Activated naive CD4-positive, alpha-beta T cell treated with Interleukin-2 at 50 U/mL for 16 hours (primary cell): ENCODE data around the gene SLC4A9.

Experiments
- DNase-seq: peaks from one replicate; pipeline ENCODE4 v3.0.0-alpha.2; 2020

SLC4A9 gene, protein sequence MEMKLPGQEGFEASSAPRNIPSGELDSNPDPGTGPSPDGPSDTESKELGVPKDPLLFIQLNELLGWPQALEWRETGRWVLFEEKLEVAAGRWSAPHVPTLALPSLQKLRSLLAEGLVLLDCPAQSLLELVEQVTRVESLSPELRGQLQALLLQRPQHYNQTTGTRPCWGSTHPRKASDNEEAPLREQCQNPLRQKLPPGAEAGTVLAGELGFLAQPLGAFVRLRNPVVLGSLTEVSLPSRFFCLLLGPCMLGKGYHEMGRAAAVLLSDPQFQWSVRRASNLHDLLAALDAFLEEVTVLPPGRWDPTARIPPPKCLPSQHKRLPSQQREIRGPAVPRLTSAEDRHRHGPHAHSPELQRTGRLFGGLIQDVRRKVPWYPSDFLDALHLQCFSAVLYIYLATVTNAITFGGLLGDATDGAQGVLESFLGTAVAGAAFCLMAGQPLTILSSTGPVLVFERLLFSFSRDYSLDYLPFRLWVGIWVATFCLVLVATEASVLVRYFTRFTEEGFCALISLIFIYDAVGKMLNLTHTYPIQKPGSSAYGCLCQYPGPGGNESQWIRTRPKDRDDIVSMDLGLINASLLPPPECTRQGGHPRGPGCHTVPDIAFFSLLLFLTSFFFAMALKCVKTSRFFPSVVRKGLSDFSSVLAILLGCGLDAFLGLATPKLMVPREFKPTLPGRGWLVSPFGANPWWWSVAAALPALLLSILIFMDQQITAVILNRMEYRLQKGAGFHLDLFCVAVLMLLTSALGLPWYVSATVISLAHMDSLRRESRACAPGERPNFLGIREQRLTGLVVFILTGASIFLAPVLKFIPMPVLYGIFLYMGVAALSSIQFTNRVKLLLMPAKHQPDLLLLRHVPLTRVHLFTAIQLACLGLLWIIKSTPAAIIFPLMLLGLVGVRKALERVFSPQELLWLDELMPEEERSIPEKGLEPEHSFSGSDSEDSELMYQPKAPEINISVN

DNA sequence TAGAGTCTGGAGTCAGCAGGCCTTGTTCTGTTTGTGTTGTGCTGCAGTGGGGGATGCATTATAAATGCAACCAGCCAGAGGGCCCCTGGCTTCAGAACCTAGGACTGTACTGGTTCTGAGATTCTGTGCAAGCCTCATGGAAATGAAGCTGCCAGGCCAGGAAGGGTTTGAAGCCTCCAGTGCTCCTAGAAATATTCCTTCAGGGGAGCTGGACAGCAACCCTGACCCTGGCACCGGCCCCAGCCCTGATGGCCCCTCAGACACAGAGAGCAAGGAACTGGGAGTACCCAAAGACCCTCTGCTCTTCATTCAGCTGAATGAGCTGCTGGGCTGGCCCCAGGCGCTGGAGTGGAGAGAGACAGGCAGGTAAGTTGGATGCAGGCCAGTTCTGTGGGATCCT lies at the start of gene SLC4A9:
Gene SLC4A9 (plus strand): TSS at position 94 of the 400 bp plus-strand sequence. CDS start 43 bp downstream, at position 137.
- DNase-seq: no peak

- DNase-seq: no peak
Observed at GRCh38 chr5:140310434-140310833, 49.6 kb upstream of the SLC4A9 start.

DNA sequence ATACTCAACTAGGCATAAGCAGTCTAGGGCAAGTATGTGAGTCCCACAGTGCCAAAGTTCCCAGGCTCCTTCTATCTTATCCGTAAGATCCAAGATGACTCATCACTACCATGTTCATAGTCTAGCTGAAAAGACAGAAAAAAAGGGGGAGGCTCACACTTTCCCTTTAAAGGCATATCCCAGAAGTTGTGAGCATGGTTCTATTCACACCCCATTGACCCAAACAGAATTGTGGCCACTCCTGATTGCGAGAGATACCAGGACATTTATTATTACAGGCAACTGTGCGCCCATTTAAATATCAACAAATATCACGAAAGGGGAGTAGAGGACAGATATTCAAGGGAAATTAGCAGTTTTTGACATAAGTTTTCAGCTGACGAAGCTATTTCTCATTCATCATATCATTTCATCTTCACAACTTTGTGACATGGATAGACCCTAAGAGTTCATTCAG lies 49.0 kb upstream of the SLC4A9 start:
- DNase-seq: no peak

- DNase-seq: no peak
Observed at GRCh38 chr5:140312067-140312790, 47.8 kb upstream of the SLC4A9 start.

- no peak for DNase-seq
Observed at GRCh38 chr5:140312791-140313189, 47.2 kb upstream of the SLC4A9 start.

GRCh38 chr5:140317859-140318258 lies 42.1 kb upstream of the SLC4A9 start:
- DNase-seq: no peak

DNA sequence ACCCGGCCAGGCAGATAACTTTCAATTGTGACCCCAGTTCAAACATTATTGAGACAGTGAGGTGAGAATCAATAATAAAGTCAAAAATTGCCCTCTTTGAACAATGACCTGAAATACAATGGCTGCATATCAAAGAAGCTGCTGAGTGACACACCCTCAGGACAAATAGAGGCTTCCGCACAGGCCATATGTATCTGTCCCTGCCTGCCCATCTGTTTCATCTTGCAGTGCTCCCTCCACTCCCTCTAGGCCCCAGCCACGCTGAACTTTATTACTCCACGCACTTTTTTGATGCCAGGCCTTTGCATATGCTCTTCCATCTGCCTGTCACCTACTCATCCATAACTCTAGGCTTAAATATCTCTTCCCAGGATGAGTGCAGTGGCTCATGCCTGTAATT lies 41.2 kb upstream of the SLC4A9 start:
- no peak for DNase-seq

GRCh38 chr5:140319833-140320232 lies 40.2 kb upstream of the SLC4A9 start:
- no peak for DNase-seq

GRCh38 chr5:140321796-140322195 lies 38.2 kb upstream of the SLC4A9 start:
- no peak for DNase-seq

DNA sequence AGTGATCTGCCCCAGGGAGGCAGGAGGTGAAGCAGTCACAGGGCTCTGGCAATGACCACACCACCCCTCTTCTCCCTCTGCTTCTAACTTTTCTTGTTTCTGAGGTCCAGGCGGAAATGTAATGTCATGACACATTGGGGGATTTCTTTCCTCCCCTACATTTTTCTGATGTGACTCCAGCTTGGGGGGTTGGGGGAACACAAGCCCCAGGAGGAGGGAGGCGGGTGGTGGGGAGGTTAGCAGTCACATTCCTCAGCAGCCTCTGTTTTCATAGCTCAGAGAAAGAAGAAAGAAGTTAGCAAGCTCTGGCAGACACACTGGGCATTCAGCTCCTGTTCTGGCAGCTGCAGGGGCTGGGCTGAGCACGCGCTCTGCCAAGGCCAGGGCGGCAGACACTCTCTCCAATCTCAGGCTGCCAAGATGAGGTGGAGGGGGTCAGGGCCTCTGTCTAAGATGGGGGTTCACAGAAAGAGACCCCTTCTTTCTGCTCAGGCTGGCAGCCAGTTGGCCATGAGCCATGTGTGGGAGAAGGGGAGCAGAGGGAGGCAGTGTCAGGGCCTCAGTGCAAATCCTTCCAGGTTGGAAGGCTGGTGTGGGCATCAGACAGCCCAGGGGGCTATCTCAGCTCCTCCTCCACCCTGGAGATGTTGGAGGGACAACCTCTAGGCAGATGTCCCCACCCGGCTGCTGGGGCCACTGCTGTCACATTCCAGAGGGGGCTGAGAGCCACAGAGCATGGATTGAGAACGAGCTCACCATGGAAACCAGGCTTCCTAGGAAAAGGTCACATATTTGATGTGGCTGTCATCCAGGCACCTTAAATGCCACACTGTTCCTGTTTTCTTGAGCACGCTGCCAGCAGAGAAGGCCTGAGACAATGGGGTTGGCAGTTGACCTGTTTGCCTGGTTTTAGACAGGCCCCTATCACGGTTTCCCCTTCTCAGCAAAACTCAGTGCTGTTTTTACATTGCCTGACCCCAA lies 37.0 kb upstream of the SLC4A9 start:
- no peak for DNase-seq

DNA sequence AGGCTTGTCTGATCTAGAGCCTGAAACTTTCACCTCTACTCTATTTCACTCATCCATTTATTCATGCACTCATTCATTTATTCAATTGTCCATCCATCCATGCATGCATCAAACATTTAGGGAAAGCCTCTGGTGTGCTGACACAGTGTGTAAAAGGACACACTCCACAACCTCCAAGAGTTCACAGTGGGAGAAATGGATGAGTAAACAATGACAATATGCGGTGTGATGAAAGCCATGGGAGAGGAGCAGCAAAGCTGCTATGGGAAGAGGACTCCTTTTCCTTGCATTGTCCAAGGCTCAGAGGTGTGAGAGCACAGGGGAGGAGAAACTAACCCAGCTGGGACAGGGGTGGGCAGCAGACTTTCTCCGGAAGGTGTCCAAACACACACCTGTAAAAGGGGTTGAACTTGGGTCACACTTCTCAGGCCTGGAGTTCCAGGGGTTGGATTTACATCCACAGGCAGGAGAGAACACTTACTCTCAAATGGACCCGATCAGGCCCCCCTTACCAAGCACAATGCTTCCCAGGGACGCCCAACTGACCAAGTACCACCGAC lies 35.9 kb upstream of the SLC4A9 start:
- DNase-seq: no peak

DNA sequence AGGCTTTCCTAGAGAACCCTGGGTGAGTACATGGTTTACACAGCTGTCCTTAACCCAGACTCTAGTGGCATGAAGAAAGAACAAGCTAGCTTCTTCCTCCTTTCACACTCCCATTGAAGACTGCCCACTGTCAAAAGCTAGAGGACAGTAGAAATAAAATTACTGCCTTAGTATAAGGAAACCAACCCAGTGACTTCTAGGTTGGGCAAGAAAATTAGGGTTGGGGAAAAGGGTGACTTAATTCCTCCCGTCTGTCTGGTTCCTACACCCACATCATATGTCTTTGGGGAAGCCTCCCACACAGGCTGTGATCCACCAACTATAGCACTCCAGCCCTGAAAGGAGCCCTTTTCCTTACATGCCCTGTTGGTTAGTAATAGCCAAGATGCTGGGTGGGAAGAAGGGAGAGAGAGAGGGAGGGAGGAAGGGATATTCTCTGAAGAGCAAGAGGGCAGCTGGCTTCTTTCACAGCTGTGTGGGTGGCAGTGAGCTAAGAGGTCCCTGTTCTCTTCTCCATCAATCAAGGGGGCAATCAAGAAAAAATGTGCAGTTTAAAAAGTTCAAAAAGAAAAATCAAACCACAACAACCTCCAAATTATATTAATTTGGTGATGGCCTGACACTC lies 35.3 kb upstream of the SLC4A9 start:
- DNase-seq: no peak

GRCh38 chr5:140325486-140325885 lies 34.5 kb upstream of the SLC4A9 start:
- DNase-seq: no peak

DNA sequence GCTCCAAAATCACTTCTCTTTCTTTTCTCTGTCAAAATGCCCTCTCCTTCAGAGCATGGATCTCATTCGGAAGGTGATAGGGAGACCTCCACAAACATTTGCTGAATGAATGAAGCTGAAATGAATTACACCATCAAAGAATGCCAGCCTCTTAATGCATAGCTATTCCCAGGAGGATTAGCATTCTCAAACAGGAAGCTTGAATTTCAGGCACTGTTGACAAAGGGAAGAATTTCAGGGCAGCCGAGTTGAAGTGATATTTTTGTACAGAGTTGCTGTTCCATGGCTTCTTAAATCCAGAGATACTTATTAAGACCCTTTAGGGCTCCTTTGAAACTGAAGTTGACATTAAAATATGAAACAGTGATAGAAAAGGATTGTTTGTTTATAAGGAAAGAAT lies 32.4 kb upstream of the SLC4A9 start:
- no peak for DNase-seq

- no peak for DNase-seq
Observed at GRCh38 chr5:140328036-140328764, 31.8 kb upstream of the SLC4A9 start.

GRCh38 chr5:140329739-140330481 lies 30.1 kb upstream of the SLC4A9 start:
- no peak for DNase-seq

DNA sequence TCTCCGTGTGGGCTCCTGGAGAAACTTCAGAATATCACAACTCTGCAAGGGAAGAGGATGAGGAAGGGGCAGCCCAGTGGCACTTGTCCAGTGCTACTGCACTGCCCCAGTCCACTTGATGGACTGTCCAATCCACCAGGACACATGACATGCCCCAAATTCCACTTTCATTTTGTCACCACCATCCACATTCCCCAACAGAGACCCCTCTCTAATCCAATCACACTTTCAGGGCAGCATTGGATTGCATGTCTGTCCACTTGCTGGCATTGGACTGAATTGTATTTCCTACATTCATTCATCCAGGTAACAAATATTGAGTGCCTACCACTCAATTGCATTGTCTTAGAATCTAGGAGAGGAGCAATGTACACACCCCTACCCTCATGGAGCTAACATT lies 28.4 kb upstream of the SLC4A9 start:
- DNase-seq: no peak

DNA sequence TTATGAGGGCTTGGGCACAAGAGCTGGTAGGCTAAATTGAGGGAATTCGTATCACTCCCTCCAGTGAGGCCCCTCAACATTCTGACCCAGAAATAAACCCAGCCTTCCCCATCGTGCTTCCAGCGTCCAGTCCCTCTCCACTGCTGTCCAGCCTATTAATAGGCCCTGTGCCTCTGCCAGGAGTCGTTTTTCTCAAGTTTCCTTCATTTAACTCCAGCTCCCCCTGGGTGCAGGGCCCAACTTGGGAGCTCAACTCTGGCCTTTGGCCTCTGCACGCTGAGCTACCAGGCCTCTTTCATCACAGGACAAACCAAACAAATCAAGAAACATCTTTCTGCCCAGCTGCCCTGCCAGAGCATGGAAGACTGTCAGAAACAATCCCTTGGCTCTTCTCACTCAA lies 23.6 kb upstream of the SLC4A9 start:
- DNase-seq: no peak

GRCh38 chr5:140337880-140338279 lies 22.1 kb upstream of the SLC4A9 start:
- no peak for DNase-seq

GRCh38 chr5:140338336-140338735 lies 21.7 kb upstream of the SLC4A9 start:
- no peak for DNase-seq
